HEK293 (cell line): Measurements from ENCODE around the gene MCOLN1.

Experiments
- CTCF ChIA-PET: fragments of 350-600 bp; formaldehyde crosslinking; extraction: SDS; loops from one replicate; lab custom pipeline; 2021; ENCODE audit warnings: antibody characterized with exemption; lab: Yijun Ruan, JAX
- POLR2A ChIA-PET: fragments of 300-600 bp; formaldehyde crosslinking; extraction: SDS; loops from one replicate; lab custom pipeline; 2020; ENCODE audit warnings: antibody characterized with exemption, inconsistent platforms; lab: Yijun Ruan, JAX
- H3K27ac ChIP-seq: fragments of 200-500 bp; sonication (Bioruptor generic); 2 replicates; pipeline ENCODE4 v1.5.1; 2014; ENCODE audit warnings: low read depth, low read length, control low read depth, inconsistent platforms; ENCODE audit errors: extremely low read depth
- H3K36me3 ChIP-seq, 2 experiments: fragments of 200-500 bp in 1 of 2; sonication (Bioruptor generic) in 1 of 2; 1 replicate in 1 of 2; 2 replicates in 1 of 2; pipeline ENCODE4 v1.5.1; 2014 to 2017; ENCODE audit warnings: inconsistent platforms in 2 of 2, low read length in 2 of 2; ENCODE audit not compliant: control insufficient read depth in 2 of 2, insufficient read depth in 1 of 2
- H3K4me1 ChIP-seq: fragments of 200-500 bp; sonication (Bioruptor generic); 2 replicates; pipeline ENCODE4 v1.5.1; 2014; ENCODE audit warnings: mild to moderate bottlenecking, low read length, inconsistent platforms; ENCODE audit not compliant: control insufficient read depth, insufficient read depth
- H3K4me3 ChIP-seq: 2 replicates; pipeline ENCODE4 v1.5.1; 2011; ENCODE audit warnings: low read depth, mild to moderate bottlenecking, control low read depth, low read length, moderate library complexity
- H3K9me3 ChIP-seq: fragments of 200-500 bp; sonication (Bioruptor generic); 2 replicates; pipeline ENCODE4 v1.5.1; 2014; ENCODE audit warnings: low read depth, low read length, inconsistent platforms; ENCODE audit not compliant: control insufficient read depth, insufficient read depth
- GLI4 ChIP-seq: fragments of 450-650 bp; formaldehyde crosslinking; IDR thresholded peaks from 2 replicates; pipeline ENCODE4 v1.5.1; 2016; ENCODE audit warnings: missing biosample characterization, missing genetic modification characterization
- HOXC10 ChIP-seq: sonication (generic); formaldehyde crosslinking; IDR thresholded peaks from 2 replicates; pipeline ENCODE4 v1.8.1; 2023; ENCODE audit warnings: mild to moderate bottlenecking, missing genetic modification reagents
- KLF10 ChIP-seq: fragments of 450-650 bp; IDR thresholded peaks from 2 replicates; pipeline ENCODE4 v1.5.1; 2018; ENCODE audit warnings: missing biosample characterization, mild to moderate bottlenecking, missing genetic modification characterization
- KLF16 ChIP-seq: fragments of 450-650 bp; formaldehyde crosslinking; IDR thresholded peaks from 2 replicates; pipeline ENCODE4 v1.5.1; 2017; ENCODE audit warnings: missing biosample characterization, missing genetic modification characterization
- WT1 ChIP-seq: fragments of 450-650 bp; formaldehyde crosslinking; IDR thresholded peaks from 2 replicates; pipeline ENCODE4 v1.5.1; 2016; ENCODE audit warnings: missing biosample characterization, missing genetic modification characterization
- YY2 ChIP-seq: fragments of 450-650 bp; formaldehyde crosslinking; IDR thresholded peaks from 2 replicates; pipeline ENCODE4 v1.5.1; 2016; ENCODE audit warnings: missing biosample characterization, missing genetic modification characterization
- ZBTB1 ChIP-seq: fragments of 450-650 bp; formaldehyde crosslinking; IDR thresholded peaks from 2 replicates; pipeline ENCODE4 v1.5.1; 2016; ENCODE audit warnings: missing biosample characterization, missing genetic modification characterization
- ZFP3 ChIP-seq: fragments of 450-650 bp; formaldehyde crosslinking; IDR thresholded peaks from 2 replicates; pipeline ENCODE4 v1.5.1; 2016; ENCODE audit warnings: low read depth, missing biosample characterization, missing genetic modification characterization
- ZNF335 ChIP-seq: fragments of 450-650 bp; formaldehyde crosslinking; conservative IDR thresholded peaks from 2 replicates; pipeline ENCODE4 v1.5.1; 2016; ENCODE audit warnings: missing biosample characterization, missing genetic modification characterization
- ZNF514 ChIP-seq: fragments of 450-650 bp; formaldehyde crosslinking; IDR thresholded peaks from 2 replicates; pipeline ENCODE4 v1.5.1; 2016; ENCODE audit warnings: missing biosample characterization, missing genetic modification characterization
- ZNF548 ChIP-seq: fragments of 450-650 bp; formaldehyde crosslinking; IDR thresholded peaks from 2 replicates; pipeline ENCODE4 v1.5.1; 2016; ENCODE audit warnings: missing biosample characterization, missing genetic modification characterization
- ZNF600 ChIP-seq: fragments of 450-650 bp; formaldehyde crosslinking; IDR thresholded peaks from 2 replicates; pipeline ENCODE4 v1.5.1; 2016; ENCODE audit warnings: missing biosample characterization, missing genetic modification characterization
- ZNF610 ChIP-seq: fragments of 450-650 bp; formaldehyde crosslinking; IDR thresholded peaks from 2 replicates; pipeline ENCODE4 v1.5.1; 2016; ENCODE audit warnings: missing biosample characterization, missing genetic modification characterization, borderline replicate concordance
- ZNF621 ChIP-seq: fragments of 450-650 bp; formaldehyde crosslinking; IDR thresholded peaks from 2 replicates; pipeline ENCODE4 v1.5.1; 2017; ENCODE audit warnings: missing biosample characterization, missing genetic modification characterization
- ZSCAN23 ChIP-seq: fragments of 450-650 bp; formaldehyde crosslinking; IDR thresholded peaks from 2 replicates; pipeline ENCODE4 v1.5.1; 2016; ENCODE audit warnings: missing biosample characterization, missing genetic modification characterization
- TF ChIP-seq, protein P1 (sequence below): IDR thresholded peaks from 2 replicates; pipeline ENCODE4 v1.6.1; 2011; ENCODE audit warnings: mild to moderate bottlenecking, low read depth, low read length, borderline replicate concordance
- TF ChIP-seq, protein P2 (sequence below): fragments of 450-650 bp; formaldehyde crosslinking; IDR thresholded peaks from 2 replicates; pipeline ENCODE4 v1.5.1; 2016; ENCODE audit warnings: missing biosample characterization, missing genetic modification characterization
- TF ChIP-seq, protein P3 (sequence below): fragments of 450-650 bp; formaldehyde crosslinking; IDR thresholded peaks from 2 replicates; pipeline ENCODE4 v1.5.1; 2016; ENCODE audit warnings: missing biosample characterization, missing genetic modification characterization, low read depth
- TF ChIP-seq, protein P4 (sequence below): fragments of 450-650 bp; formaldehyde crosslinking; IDR thresholded peaks from 2 replicates; pipeline ENCODE4 v1.5.1; 2017; ENCODE audit warnings: missing biosample characterization, mild to moderate bottlenecking, missing genetic modification characterization, moderate library complexity
- TF ChIP-seq, protein P5 (sequence below): fragments of 450-650 bp; formaldehyde crosslinking; conservative IDR thresholded peaks from 2 replicates; pipeline ENCODE4 v1.5.1; 2016; ENCODE audit warnings: low read depth, missing biosample characterization, missing genetic modification characterization

Gene MCOLN1

DNA sequence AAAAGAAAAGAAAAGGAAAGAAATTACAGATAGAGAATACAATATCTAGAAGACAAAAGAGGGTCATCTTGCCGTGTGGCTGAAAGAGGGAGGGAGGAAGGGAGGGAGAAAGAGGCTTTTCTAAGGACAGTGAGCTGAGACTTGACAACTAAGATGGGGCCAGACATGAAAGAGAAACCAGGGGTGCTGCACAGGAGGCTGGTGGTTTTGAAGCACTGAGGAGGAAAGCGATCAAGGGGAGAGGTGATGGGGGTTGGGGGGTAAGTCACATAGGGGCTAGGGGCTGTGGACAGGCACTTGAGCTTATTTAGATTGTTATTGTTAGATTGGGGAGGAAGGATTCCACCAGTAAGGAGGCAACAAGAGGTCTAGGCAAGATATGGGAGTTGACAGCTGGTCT lies 30.4 kb downstream of the MCOLN1 start (continued):
- TF ChIP-seq ZNF610 (tag by site-specific recombination), result no peak
- TF ChIP-seq, protein P1, sequence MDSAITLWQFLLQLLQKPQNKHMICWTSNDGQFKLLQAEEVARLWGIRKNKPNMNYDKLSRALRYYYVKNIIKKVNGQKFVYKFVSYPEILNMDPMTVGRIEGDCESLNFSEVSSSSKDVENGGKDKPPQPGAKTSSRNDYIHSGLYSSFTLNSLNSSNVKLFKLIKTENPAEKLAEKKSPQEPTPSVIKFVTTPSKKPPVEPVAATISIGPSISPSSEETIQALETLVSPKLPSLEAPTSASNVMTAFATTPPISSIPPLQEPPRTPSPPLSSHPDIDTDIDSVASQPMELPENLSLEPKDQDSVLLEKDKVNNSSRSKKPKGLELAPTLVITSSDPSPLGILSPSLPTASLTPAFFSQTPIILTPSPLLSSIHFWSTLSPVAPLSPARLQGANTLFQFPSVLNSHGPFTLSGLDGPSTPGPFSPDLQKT, result no peak
- no peak for TF ChIP-seq ZNF335 (tag by site-specific recombination)
- TF ChIP-seq, protein P2, sequence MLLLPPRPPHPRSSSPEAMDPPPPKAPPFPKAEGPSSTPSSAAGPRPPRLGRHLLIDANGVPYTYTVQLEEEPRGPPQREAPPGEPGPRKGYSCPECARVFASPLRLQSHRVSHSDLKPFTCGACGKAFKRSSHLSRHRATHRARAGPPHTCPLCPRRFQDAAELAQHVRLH, result no peak

DNA sequence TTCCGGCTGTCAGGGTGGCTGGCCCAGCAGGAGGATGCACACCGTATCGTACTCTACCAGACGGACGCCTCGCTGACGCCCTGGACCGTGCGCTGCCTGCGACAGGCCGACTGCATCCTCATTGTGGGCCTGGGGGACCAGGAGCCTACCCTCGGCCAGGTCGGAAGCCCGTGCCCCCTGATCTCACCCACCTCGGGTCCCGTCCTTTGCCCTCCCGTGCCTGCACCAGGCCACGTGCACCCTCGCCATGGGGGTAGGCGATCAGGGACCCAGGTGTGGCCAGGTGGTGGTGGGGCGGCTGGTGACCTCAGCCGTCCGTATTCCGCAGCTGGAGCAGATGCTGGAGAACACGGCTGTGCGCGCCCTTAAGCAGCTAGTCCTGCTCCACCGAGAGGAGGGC lies 32.1 kb downstream of the MCOLN1 start:
- Histone ChIP-seq H3K4me1 (no peaks in the 10 kb centered on the region), H3K4me3 (no peak overlapping the region), H3K36me3 (peaks cover 0 to 42% of the 10 kb centered on the region in 2 experiments; a peak in 2 of 3 replicates), H3K27ac (no peak overlapping the region), H3K9me3 (no peaks in the 10 kb centered on the region)
- TF ChIP-seq, protein P3, sequence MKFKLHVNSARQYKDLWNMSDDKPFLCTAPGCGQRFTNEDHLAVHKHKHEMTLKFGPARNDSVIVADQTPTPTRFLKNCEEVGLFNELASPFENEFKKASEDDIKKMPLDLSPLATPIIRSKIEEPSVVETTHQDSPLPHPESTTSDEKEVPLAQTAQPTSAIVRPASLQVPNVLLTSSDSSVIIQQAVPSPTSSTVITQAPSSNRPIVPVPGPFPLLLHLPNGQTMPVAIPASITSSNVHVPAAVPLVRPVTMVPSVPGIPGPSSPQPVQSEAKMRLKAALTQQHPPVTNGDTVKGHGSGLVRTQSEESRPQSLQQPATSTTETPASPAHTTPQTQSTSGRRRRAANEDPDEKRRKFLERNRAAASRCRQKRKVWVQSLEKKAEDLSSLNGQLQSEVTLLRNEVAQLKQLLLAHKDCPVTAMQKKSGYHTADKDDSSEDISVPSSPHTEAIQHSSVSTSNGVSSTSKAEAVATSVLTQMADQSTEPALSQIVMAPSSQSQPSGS (tag by site-specific recombination), result no peak
- TF ChIP-seq ZNF514 (no peak), WT1 (tag by site-specific recombination) (no peak), ZBTB1 (tag by site-specific recombination) (no peak), GLI4 (tag by site-specific recombination) (no peak), ZNF600 (tag by site-specific recombination) (no peak), ZNF548 (tag by site-specific recombination) (no peak), ZNF621 (tag by site-specific recombination) (no peak), ZSCAN23 (tag by site-specific recombination) (no peak), KLF16 (no peak), ZFP3 (tag by site-specific recombination) (no peak), YY2 (no peak), KLF10 (tag by site-specific recombination) (no peak), HOXC10 (CRISPR knock-in tag) (no peak)
- TF ChIP-seq, protein P4, sequence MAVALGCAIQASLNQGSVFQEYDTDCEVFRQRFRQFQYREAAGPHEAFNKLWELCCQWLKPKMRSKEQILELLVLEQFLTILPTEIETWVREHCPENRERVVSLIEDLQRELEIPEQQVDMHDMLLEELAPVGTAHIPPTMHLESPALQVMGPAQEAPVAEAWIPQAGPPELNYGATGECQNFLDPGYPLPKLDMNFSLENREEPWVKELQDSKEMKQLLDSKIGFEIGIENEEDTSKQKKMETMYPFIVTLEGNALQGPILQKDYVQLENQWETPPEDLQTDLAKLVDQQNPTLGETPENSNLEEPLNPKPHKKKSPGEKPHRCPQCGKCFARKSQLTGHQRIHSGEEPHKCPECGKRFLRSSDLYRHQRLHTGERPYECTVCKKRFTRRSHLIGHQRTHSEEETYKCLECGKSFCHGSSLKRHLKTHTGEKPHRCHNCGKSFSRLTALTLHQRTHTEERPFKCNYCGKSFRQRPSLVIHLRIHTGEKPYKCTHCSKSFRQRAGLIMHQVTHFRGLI (tag by site-specific recombination), result no peak
- ChIA-PET POLR2A (no interaction called here), CTCF (interaction anchor here (0.6 kb wide), 1 partner anchor 9 kb away, joined by 3 read pairs; no protein-coding TSS in a partner anchor)

DNA sequence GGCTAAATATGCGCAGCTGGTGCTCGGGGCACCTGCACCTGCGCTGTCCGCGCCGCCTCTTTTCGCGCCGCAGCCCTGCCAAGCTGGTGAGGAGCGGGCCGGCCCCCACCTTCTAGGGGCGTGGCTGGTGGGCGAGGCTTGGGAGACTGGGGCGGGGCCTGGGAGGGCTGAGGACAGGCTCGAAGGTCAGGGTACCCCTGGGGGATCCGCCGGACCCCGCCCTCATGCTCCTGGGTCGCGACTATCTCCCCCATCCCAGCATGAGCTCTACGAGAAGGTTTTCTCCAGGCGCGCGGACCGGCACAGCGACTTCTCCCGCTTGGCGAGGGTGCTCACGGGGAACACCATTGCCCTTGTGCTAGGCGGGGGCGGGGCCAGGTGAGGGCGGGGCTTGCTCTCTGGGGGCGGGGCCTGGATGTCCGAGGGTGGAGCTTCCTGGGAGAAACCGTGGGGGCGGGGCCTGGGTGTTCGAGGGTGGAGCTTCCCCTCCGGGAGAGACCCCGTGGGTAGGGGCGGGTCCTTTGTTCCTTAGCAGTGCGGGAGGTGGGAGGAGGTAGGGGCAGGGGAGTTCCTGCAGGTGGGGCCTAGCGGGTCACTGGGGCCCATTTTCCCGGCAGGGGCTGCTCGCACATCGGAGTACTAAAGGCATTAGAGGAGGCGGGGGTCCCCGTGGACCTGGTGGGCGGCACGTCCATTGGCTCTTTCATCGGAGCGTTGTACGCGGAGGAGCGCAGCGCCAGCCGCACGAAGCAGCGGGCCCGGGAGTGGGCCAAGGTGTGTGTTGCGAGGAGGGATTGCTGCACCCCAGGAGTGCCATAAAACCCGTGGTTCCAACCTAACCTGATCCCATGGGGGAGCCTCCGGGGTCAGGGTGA lies 32.8 kb downstream of the MCOLN1 start:
- CTCF ChIA-PET, result interaction anchor here (0.6 to 1.4 kb wide), 2 partner anchors 13 to 261 kb away, joined by 3 to 6 read pairs; partner anchors contain the start of gene INSR
- H3K4me3 ChIP-seq, result no peak overlapping the region
- POLR2A ChIA-PET, result no interaction called here
- H3K27ac ChIP-seq, result no peak overlapping the region
- no peaks in the 10 kb centered on the region for H3K9me3 ChIP-seq
- no peaks in the 10 kb centered on the region for H3K4me1 ChIP-seq
- H3K36me3 ChIP-seq, result peaks cover 0 to 37% of the 10 kb centered on the region in 2 experiments; a peak in 2 of 3 replicates
- TF ChIP-seq, protein P5, sequence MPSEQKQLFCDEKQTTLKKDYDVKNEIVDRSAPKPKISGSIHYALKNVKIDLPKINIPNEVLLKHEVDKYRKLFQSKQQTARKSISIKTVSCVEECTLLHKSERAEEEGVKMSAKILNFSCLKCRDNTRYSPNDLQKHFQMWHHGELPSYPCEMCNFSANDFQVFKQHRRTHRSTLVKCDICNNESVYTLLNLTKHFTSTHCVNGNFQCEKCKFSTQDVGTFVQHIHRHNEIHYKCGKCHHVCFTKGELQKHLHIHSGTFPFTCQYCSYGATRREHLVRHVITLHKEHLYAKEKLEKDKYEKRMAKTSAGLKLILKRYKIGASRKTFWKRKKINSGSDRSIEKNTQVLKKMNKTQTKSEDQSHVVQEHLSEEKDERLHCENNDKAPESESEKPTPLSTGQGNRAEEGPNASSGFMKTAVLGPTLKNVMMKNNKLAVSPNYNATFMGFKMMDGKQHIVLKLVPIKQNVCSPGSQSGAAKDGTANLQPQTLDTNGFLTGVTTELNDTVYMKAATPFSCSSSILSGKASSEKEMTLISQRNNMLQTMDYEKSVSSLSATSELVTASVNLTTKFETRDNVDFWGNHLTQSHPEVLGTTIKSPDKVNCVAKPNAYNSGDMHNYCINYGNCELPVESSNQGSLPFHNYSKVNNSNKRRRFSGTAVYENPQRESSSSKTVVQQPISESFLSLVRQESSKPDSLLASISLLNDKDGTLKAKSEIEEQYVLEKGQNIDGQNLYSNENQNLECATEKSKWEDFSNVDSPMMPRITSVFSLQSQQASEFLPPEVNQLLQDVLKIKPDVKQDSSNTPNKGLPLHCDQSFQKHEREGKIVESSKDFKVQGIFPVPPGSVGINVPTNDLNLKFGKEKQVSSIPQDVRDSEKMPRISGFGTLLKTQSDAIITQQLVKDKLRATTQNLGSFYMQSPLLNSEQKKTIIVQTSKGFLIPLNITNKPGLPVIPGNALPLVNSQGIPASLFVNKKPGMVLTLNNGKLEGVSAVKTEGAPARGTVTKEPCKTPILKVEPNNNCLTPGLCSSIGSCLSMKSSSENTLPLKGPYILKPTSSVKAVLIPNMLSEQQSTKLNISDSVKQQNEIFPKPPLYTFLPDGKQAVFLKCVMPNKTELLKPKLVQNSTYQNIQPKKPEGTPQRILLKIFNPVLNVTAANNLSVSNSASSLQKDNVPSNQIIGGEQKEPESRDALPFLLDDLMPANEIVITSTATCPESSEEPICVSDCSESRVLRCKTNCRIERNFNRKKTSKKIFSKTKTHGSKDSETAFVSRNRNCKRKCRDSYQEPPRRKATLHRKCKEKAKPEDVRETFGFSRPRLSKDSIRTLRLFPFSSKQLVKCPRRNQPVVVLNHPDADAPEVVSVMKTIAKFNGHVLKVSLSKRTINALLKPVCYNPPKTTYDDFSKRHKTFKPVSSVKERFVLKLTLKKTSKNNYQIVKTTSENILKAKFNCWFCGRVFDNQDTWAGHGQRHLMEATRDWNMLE (tag by site-specific recombination), result no peak
